Activated T-cell treated with anti-CD3 and anti-CD28 coated beads, Interleukin-2, amount 50 U/mL, for 1 hour (primary cell): Measurements from ENCODE around the gene PRR35.

Experiments
- DNase-seq: peaks from one replicate; pipeline ENCODE4 v3.0.0-alpha.2; 2020

The PRR35 gene

DNA sequence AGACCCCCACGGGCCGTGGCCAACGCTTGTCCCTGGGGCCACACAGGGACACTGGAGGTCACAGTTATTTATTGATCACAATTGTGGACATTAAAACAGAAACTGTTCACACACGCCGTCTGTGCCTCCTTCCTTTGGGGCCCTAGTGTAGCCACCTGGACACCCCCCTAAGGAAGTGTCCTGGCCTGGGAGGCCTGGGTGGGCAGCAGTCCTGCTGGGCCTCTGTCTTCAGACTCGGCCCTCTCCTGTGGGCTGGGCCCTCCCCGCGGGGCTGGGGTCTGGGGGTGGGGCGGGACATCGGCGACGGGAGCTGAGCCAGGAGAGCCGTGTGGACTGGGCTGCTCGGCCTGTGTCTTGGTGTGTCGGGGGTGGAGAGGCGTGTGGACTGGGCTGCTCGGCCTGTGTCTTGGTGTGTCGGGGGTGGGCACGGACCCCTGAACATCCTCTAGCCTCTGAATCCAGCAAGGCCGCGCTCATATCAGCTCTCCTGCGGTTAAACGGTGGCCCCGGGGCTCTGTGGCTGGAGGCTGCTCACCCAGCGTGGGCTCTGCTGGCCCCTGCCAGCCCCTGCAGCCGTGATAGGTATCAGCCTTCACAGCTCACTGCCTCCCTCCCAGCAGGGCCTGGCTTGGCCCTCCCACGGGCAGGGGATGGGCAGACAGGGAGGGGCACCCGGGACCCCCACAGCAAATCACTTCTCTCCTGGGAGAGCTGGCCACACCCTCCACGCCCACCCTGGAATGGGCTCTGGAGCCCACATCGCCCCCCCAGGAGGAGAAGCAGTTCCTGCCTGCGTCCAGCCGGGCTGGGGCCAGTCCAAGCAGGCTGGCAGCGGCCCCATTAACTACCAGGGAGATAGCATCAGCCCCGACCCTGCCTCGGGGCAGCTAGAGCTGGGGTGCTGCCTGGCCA is 5.5 kb downstream of the PRR35 start:
- no peak for DNase-seq

DNA sequence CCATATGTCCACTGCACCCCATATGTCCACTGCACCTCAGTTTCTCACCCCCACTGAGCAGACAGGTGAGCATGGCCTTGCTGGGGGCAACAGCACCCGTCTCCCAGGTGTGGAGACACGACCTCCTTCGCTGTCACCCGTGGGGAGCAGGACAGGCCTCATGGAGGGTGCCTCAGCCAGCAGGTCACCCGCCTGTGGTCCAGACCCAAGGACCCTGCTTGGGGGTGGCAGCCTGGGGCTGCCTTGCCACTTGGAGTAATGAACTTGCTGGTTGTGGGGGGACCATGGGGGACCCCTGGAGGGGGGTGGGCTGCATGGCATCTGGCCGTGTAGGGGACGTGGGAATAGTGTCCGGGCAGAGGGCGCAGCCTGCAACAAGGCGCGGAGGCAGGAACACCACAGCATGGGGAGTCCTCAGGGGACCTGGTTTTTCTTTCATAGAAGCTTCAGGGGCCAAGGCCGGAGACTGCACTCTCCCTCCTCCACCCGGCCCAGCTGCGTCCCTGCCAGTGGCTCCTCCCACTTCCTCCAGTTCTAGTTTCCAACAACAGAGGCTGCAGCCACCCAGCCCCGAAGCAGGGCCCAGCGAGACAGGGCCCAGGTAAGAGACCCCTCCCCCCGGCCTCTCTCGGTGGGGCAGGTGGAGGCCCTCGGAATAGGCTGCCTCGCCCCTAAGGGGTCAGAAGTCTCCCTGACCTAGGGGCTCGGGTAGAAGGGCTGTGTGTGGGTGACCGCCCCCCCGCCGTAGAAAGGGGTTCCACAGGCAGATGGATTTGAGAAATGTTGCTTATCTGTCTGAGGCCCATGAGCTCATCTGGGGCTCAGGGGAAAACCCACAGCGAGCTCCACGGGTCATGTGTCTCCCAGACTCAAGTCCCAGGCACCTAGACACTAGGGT is 6.5 kb downstream of the PRR35 start, which contains the start of gene NHLRC4:
TSS of gene NHLRC4 (plus strand) at position 531 of the 898 bp plus-strand sequence. CDS start 1,043 bp downstream, outside the sequence.
- peak; percentile 43 for DNase-seq

DNA sequence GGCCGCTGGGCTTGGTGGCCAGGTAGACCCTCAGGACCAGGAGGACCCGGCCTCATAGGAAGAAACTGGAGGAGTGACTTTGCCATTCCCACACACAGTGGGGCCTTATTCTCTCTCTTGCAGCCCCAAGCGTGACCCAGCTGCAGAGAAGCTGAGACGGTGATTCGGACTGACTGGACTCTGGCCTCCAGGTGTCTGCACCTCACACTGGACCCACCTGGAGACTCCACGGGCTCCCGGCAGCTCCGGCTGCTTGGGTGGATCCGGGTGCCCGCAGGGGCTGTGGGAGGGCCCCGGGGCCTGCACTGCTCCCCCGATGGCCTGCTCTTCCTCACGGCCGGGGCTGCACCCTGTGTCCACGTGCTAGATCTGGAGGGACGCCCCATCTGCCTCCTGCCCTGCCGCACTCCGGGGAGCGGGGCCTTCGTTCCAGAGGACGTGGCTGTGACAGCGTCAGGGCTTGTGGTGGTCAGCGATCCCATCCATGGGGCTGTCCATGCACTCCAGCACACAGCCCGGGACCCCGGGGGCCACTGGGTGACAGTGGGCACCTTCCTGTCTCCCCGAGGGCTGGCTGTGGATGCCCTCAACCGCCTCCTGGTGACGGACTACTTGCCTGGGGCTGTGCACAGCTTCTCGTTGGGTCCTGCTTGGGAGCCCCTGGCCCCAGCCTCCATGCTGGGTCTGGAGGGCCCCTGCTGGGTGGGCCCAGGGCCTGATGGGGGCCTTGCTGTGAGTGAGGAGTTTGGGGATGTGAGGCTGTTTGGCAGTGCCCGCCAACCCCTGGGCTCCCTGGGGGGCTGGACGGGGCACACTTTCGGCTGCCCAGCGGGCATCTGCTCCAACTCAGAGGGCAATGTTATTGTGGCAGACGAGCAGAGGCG is 7.4 kb downstream of the PRR35 start:
- no peak for DNase-seq

DNA sequence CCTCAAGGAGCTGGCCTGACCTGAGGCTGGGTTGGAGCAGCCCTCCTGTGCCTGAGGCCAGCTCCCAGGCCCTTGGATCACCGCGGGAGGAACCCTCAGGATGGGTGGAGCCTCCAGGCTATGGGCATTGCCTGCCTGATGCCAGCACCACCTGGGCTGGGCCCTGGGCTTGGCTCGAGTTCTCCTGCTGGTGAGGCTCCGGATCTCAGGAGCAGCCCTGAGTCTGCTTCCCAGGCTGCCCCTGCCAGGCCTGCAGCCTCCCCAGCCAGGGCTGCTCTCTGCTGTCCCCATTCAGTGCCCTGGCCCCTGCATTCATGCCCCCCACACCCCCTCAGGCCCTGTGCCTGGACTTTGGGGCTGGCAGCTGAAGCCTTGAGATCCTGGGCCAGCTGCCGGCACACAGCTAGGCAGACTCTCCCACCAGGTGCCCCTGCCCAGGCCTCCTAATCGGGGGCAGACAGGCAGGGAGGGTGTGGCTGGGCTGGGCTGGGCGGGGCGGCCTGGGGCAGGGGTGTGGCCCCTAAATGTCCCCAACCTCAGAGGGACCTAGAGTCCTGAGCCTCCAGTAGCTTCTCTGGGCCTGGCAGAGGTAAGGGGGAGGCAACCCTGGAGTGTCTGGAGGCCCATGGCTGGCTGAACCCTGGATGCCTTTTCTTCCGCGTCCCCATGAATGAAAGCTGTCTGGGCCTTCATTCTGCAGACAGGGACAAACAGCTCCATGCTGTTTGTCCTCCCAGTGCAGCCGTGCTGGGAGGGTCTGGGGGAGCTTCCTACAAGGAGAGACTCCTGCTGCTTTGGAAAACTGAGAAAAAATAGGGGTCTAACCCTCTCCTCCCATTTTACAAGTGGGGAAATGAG is 8.4 kb downstream of the PRR35 start:
- no peak for DNase-seq

DNA sequence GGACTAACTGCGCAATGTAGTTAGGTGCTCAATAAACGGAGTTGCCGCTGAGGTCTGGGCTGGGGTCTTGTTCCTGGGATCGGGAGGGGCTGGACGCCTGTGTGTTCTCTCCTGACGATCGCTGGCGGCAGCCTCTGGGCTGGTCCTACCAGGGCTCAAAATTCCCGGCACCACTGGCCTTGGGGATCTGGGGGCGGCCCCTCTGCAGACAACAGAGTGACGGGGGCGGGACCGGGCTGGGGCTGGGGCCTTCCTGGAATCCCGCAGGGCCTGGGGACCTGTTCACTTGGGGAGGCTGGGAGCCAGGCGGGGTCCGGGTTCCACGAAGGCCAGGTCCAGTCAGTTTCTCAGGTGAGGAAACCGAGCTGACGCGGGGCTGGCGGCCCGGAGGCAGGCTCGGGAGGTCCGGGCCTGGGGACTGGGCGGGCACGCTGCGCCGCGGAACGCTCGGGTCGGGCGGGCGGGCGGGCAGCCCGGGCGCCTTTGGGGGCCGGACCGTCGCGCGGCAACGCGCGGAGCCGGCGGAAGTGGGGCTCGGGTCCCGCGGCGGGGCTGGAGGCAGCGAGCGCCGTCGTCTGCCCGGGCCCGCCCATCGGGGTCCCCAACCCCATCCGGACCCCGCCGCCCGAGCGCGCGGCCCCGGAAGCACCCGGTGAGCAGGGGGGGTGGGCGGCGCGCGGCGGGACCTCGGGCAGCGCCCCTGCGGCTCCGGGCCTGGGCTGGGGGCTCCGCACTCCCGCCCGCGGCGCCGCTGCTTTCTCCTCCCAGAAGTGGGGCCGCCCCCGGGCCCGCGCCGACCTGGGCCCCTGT is 9.5 kb downstream of the PRR35 start, which contains the start of gene PIGQ:
TSS of gene PIGQ (plus strand) at position 524 of the 810 bp plus-strand sequence. CDS start 4,107 bp downstream, outside the sequence.
- peak; percentile 79 for DNase-seq

DNA sequence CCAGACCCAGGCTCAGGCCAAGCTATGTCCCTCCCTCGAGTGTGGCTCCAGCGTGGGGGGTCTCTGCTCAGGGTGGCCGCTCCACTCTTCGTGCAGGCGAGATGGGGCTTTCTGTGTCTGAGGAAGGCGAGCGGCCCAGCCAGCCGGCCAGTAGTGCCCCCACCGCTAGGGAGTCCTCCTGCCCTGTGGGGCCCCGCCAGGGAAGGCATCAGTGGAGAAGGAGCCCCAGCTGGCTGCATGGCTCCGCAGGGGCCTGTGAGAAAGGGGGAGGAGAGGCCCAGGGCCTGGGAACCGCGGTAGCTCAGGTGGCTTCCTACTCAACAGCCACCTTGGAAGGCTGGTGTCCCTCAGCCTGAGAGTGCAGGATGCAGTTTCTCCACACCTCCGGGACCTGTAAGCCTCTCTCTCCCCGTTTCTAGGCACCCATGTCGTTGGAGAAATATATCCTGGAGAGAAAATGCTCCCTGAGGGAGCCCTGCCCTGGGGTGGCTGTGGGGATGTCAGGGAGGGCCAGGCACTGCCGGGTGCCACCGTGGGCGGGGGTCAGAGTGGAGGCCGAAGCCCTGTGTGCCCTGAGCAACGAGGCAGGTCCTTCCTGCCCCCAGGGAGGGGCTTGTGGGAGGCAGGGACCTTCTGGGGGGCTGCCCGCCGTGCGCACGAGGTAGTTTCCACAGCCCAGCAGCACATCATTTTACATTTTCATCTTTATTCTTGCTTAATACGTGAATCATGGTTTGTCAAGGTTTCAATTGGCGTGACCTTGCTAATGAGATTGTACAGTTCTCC is 12.9 kb downstream of the PRR35 start:
- no peak for DNase-seq

DNA sequence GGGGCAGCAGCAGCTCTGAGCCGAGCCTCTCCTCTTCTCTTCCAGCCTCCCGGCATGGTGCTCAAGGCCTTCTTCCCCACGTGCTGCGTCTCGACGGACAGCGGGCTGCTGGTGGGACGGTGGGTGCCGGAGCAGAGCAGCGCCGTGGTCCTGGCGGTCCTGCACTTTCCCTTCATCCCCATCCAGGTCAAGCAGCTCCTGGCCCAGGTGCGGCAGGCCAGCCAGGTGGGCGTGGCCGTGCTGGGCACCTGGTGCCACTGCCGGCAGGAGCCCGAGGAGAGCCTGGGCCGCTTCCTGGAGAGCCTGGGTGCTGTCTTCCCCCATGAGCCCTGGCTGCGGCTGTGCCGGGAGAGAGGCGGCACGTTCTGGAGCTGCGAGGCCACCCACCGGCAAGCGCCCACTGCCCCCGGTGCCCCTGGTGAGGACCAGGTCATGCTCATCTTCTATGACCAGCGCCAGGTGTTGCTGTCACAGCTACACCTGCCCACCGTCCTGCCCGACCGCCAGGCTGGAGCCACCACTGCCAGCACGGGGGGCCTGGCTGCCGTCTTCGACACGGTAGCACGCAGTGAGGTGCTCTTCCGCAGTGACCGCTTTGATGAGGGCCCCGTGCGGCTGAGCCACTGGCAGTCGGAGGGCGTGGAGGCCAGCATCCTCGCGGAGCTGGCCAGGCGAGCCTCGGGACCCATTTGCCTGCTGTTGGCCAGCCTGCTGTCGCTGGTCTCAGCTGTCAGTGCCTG is 14.0 kb downstream of the PRR35 start:
- no peak for DNase-seq

DNA sequence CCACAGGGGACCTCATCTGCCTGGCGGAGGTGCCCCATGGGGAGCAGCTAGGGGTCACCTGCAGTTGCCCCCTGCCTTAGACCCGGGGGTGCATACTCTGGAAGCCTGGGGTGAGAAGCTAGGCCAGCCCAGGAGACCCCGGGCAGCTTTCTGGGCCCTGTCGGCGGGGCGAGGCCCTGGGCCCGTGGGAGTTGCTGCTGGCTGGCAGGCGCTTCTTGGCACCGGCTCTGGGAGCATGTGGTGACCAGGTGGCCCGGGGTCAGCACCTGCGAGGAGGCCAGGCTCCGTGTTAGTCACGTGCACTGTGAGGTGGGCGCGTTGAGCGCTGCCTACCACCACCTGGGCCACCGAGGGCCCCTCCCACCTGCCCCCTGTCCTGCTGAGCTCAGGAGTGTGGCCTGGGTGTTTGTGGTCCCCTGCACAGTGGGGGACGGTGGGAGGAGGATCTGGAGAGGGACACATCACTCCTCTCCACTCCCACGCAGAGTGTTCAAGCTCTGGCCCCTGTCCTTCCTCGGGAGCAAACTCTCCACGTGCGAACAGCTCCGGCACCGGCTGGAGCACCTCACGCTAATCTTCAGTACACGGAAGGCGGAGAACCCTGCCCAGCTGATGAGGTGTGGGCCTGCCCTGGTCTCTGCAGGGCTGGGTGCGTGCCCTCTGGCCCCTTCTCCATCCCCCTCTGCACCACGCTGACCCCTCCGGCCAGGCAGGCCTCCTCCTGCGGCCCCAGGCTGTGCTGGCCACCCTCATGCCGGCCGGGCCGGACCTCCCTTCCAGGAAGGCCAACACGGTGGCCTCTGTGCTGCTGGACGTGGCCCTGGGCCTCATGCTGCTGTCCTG is 15.4 kb downstream of the PRR35 start:
- no peak for DNase-seq

DNA sequence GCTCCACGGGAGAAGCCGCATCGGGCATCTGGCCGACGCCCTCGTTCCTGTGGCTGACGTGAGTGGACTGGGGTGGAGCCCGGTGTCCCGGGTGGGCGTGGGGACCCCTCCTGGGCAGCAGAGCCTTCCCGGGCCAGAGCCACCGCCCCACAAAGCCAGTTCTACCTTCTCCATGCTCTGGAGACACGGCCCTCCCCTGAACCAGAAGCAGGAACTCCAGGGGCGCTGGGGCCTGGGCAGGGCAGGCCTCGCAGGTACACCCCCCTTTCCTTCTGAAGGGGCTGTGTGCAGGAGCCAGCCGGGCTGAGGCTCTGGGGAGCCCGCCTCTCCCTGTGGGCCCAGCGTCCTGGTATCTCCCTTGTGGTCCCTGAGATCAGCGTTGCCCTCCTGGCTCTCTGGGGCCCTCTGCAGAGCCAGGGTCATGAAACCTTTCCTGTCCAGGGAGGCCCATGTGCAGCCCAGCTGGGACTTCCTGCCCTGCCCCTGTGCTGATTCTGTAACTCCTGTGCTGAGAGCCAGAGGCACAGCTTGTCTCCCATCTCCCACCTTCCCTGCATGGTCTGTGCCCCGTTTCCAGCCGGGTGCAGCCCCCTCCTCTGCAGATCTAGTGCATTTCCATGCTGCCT is 16.1 kb downstream of the PRR35 start:
- DNase-seq = no peak

DNA sequence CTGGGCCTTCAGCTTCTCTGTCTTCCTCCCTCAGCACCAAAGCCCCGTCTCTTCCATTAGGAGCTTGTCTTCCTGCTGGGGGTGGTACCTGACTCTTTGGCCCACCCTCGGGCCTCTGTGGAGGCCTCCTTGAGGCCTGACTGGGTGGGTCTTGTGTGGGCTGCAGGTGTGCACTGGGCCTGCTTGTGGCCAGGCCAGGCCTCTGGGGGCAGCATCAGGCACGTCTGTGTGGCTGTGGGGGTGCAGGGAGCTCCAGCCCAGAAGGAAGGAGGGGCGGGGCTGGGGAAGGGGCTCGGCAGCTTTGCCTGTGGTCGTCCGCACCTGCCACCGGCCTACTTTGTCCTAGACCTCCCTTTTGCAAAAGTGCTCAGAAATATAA is 16.6 kb downstream of the PRR35 start:
- DNase-seq = no peak

DNA sequence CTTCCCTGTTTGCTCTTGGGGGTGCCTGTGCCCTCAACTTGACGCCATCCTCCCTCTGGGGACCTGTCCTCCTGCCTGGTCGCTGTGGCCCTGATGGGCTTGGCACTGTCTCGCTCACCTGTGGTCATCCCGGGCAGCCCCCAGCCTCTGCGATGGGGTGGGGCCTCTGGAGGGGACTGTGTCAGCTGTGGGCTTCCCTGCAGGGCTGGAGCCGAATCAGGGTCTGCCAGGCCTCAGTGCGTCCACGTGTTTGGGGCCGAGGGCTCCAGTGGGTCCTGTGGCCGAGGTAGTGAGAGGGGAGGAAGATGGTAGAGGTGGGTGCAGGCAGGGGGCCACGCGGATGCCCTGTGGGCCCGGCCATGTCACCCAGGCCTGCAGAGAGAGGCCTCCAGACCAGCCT is 17.6 kb downstream of the PRR35 start:
- DNase-seq = no peak

DNA sequence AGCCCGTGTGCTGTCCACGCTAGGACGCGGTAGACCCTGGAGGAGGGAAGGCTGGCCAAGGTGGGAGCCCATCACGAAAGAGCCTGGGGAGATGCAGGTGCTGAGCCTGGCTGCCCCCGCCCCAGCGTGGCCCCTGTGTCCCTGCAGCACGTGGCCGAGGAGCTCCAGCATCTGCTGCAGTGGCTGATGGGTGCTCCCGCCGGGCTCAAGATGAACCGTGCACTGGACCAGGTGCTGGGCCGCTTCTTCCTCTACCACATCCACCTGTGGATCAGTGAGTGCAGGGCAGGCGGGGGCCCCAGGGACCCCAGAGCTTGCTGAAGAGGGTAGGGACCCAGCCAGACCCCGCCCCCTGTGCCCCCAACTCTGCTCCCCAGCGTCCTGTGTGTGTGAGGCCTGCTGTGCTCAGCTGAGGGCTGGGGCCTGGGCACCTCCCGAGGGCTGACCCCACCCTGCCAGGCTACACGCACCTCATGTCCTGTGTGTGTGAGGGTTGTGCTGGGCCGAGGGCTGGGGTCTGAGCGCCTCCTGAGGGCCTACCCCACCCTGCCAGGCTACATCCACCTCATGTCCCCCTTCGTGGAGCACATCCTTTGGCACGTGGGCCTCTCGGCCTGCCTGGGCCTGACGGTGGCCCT is 18.2 kb downstream of the PRR35 start:
- DNase-seq = no peak

DNA sequence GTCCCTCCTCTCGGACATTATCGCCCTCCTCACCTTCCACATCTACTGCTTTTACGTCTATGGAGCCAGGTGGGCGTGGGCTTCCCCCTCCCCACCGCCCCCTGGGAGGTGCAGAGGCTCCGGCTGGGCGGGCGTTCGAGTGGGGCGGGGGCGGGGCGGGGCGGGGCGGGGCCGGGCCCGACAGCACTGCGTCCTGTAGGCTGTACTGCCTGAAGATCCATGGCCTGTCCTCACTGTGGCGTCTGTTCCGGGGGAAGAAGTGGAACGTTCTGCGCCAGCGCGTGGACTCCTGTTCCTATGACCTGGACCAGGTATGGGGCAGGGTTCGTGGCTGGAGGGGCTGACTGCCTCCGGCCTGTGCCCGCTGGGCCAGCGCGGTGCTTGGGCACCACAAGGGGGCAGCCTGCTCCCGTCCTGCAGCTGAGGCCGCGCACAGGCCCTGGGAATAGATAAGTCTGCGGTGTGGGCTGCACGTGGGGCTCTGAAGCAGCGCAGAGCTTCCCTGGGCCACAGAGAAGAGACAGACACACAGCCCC is 18.7 kb downstream of the PRR35 start:
- DNase-seq = peak; percentile 67

DNA sequence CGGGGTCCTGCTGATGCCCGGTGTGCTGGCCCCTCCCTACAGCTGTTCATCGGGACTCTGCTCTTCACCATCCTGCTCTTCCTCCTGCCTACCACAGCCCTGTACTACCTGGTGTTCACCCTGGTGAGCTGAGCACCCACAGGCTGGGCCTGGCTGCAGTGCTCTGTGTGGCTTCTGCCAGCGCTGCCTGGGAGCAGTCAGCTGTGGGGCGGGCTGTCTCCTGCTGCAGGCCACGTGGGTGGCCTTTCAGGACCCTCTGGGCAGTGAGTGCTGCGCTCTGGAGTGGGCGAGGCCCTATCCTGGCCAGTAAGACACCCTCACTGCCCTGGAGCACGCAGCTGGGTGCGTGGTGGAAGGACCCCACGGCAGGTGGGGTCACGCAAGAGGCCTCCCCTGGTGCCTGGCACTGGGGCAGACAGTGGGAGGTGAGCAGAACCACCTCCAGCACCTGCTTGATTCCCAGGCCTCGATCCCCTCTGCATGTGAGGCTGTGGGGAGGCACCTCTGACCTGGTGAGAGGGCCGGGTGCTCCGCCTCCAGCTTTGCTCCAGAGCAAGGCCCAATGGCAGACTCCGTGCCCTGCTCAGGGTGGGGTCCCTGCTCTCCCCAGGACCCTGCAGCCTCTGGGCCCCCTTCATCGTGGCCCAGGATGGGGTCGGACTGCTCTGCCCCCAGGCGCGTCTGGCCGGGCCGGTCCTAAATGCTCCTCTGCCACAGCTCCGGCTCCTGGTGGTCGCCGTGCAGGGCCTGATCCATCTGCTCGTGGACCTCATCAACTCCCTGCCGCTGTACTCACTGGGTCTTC is 20.1 kb downstream of the PRR35 start:
- DNase-seq = no peak

DNA sequence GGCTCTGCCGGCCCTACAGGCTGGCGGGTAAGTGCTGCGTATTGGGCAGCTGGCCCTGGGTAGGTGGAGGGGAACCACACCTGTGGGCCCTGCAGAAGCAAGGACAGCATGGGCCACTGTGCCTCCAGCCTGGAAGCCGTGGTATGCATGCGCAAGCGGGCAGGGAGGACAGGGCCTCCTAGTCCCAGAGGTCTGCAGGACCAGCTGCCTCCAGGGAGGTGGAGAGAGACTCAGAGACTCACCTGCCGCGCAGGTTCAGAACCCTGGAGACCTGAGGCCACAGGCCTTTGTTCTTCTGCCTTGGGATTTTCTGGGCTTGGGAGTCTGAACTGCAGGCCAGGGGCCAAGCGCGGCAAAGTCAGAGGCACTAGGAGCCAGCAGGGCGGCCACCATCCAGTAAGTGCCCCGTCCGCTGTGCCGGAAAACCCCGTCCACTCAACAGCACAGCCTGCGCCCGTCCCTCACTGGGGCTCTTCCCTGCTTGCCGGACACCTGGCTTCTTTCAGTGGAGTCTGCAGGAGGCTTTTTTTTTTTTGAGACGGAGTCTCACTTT is 20.8 kb downstream of the PRR35 start:
- no peak for DNase-seq

DNA sequence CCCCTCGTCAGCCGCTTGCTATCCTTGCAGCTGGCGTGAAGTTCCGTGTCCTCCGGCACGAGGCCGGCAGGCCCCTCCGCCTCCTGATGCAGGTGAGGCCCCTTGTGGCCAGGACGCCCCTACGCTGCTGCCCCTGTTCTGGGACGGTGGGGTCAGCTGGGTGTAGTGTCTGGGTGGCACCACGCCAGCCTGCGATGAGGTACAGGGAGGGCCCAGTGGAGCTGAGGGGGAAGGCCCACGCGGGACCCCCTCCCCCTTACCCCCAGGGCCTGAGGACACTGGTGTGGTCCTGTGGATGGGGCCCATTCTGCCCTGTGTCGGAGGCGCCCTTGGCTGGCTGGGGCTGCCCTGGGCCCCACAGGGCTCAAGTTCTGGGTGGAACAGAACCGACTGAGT is 22.0 kb downstream of the PRR35 start:
- DNase-seq = no peak
